ENCODE results near the gene CSK.

The CSK gene

GRCh38 chr15:74815121-74815934, 33.4 kb downstream of the CSK start:
- no peak for TF ChIP-seq ZFX (IDR thresholded peaks at IDR 0.05; ENCODE audit: borderline replicate concordance)
- TF ChIP-seq CTCF (IDR thresholded peaks at IDR 0.05): no peak

GRCh38 chr15:74815961-74816360, 34.1 kb downstream of the CSK start:
- TF ChIP-seq CTCF (IDR thresholded peaks at IDR 0.05) (no peak), ZFX (IDR thresholded peaks at IDR 0.05; ENCODE audit: borderline replicate concordance) (no peak)
- H3K27ac ChIP-seq: peak overlapping the region; percentile 75

More at GRCh38 chr15:74815121-74815934, 33.4 kb downstream of the CSK start:
- peak overlapping the region; percentile 75 for H3K27ac ChIP-seq

GRCh38 chr15:74816624-74817369, 34.9 kb downstream of the CSK start:
- peak overlapping the region; percentile 75 for H3K27ac ChIP-seq
- TF ChIP-seq ZFX (IDR thresholded peaks at IDR 0.05; ENCODE audit: borderline replicate concordance) (no peak), CTCF (IDR thresholded peaks at IDR 0.05) (no peak)

GRCh38 chr15:74817370-74817737, 35.5 kb downstream of the CSK start:
- peak overlapping the region; percentile 75 for H3K27ac ChIP-seq
- TF ChIP-seq ZFX (IDR thresholded peaks at IDR 0.05; ENCODE audit: borderline replicate concordance): no peak
- peak; percentile 44; the same call in 1 of the 2 replicates for TF ChIP-seq CTCF (IDR thresholded peaks at IDR 0.05)

- H3K27ac ChIP-seq: no peak overlapping the region
- no peak for TF ChIP-seq ZFX (IDR thresholded peaks at IDR 0.05; ENCODE audit: borderline replicate concordance)
- TF ChIP-seq CTCF (IDR thresholded peaks at IDR 0.05): no peak
Measured at GRCh38 chr15:74820056-74820455, 38.2 kb downstream of the CSK start.

- TF ChIP-seq ZFX (IDR thresholded peaks at IDR 0.05; ENCODE audit: borderline replicate concordance) (no peak), CTCF (IDR thresholded peaks at IDR 0.05) (no peak)
- no peak overlapping the region for H3K27ac ChIP-seq
Measured at GRCh38 chr15:74821091-74821789, 39.4 kb downstream of the CSK start.

Data from 22Rv1 (cell line).